Epithelial cell of umbilical artery (primary cell): ENCODE results near the gene CARD8. TPM values are rescaled to one million over a fixed set of nuclear protein-coding genes. Genes with fewer than 3 reads are reported as not detected.

ENCODE experiments used
- total RNA-seq: library from RNA; depleted of rRNA; stranded (reverse); fragments of >200 nt; gene quantifications from 2 replicates; pipeline ENCODE4 v1.2.3, GENCODE V29; 2014

Gene CARD8
- 91.9 and 127 TPM in 2 replicates for total RNA-seq

GRCh38 chr19:48255376-48256303, at the start of gene CARD8:
TSS of gene CARD8 (minus strand) at chr19:48255912. CDS start at chr19:48241020, 14,892 bp downstream.

GRCh38 chr19:48169939-48170803, 85.5 kb downstream of the CARD8 start, which contains the start of the genes LIG1 and ZSWIM9:
TSS of gene LIG1 (minus strand) at chr19:48170344. CDS start at chr19:48165566, 4,778 bp downstream.
TSS of gene ZSWIM9 (plus strand) at chr19:48170680. CDS start at chr19:48171803, 1,123 bp downstream.

Other genes starting within 250 kb of the CARD8 start
- gene CABP5, start 211.8 kb downstream of the CARD8 start, total RNA-seq: not detected in 2 replicates
- 15.9 and 33.7 TPM in 2 replicates for gene PLA2G4C, start 145.1 kb downstream of the CARD8 start, total RNA-seq
- gene LIG1, start 85.6 kb downstream of the CARD8 start, total RNA-seq: 23.6 and 30.5 TPM in 2 replicates
- 1.6 and 3.6 TPM in 2 replicates for gene ZSWIM9, start 85.2 kb downstream of the CARD8 start, total RNA-seq
- gene ZNF114, start 14.2 kb upstream of the CARD8 start, total RNA-seq: 0.65 and 2.9 TPM in 2 replicates
- 22.4 and 33.9 TPM in 2 replicates for gene EMP3, start 69.6 kb upstream of the CARD8 start, total RNA-seq
- 1.7 and 2.9 TPM in 2 replicates for gene TMEM143, start 108.0 kb upstream of the CARD8 start, total RNA-seq
- not detected in 2 replicates for gene SYNGR4, start 108.5 kb upstream of the CARD8 start, total RNA-seq
- gene KDELR1, start 135.6 kb upstream of the CARD8 start, total RNA-seq: 29.8 and 35.1 TPM in 2 replicates
- 0.15 and 0.32 TPM in 2 replicates for gene GRIN2D, start 137.8 kb upstream of the CARD8 start, total RNA-seq
- 44.5 and 65.8 TPM in 2 replicates for gene GRWD1, start 190.1 kb upstream of the CARD8 start, total RNA-seq
- gene KCNJ14, start 199.7 kb upstream of the CARD8 start, total RNA-seq: 0.30 and 0.32 TPM in 2 replicates
- 66.7 and 101 TPM in 2 replicates for gene CYTH2, start 213.5 kb upstream of the CARD8 start, total RNA-seq